ENCODE results near the gene BMP6. TPM values are rescaled to one million over a fixed set of nuclear protein-coding genes. Genes with fewer than 3 reads are reported as not detected.

BMP6 gene
- total and polyA plus RNA-seq, 2 of the 8 experiments (the other 6 are each of a cell fraction or from before 2014, with no cell fraction given) = 2.0 to 2.1 TPM

GRCh38 chr6:7901780-7902179 is 175.9 kb downstream of the BMP6 start:
- 96% methylated on average over 4 of the region's 4 CpGs; no CpG with 5 or more reads in 1 of the 2 experiments for WGBS, 2 experiments (ENCODE audit: extremely low coverage in 1 of 2, insufficient coverage in 1 of 2, insufficient read length in 1 of 2, insufficient replicate concordance in 2 of 2, low coverage in 1 of 2, low lambda C conversion rate in 2 of 2, missing lambda C conversion rate in 1 of 2)
- H3K23ac ChIP-seq (ENCODE audit: insufficient read length) = no peak overlapping the region
- no peak overlapping the region; the same call in 1 of the 2 replicates for H2BK5ac ChIP-seq (ENCODE audit: low read depth, low read length)
- H3K9ac ChIP-seq (replicated peaks in 1 of 4; ENCODE audit: extremely low read depth in 1 of 4, low read depth in 3 of 4, low read length in 3 of 4) = no peak overlapping the region
- peaks cover 23 to 70% (median 61%) of the 10 kb centered on the region in 4 experiments for H3K36me3 ChIP-seq (ENCODE audit: control insufficient read depth in 2 of 4, insufficient read depth in 4 of 4, low read length in 3 of 4)
- ChIA-PET POLR2A (ENCODE audit: partially characterized antibody) (no interaction called here), CTCF (ENCODE audit: partially characterized antibody) (interaction anchor here (1.2 kb wide), 1 partner anchor 13 kb away, joined by 4 read pairs; no protein-coding TSS in a partner anchor)
- FAIRE-seq (no peak), DNase-seq (ENCODE audit: low read depth in 1 of 2, low spot score in 2 of 2) (no peak)
- no peak overlapping the region for H3K14ac ChIP-seq (ENCODE audit: insufficient read length)
- no peaks in the 10 kb centered on the region for H3K27me3 ChIP-seq (replicated peaks in 1 of 4; ENCODE audit: control insufficient read depth in 3 of 4, extremely low read depth in 1 of 4, insufficient read depth in 3 of 4, low read length in 3 of 4)
- H3K9me3 ChIP-seq (ENCODE audit: insufficient read depth in 2 of 2, low read depth in 1 of 2, low read length in 1 of 2) = no peaks in the 10 kb centered on the region
- TF ChIP-seq TAF1 (IDR thresholded peaks at IDR 0.05; ENCODE audit: low read depth, low read length) = no peak
- no peak for TF ChIP-seq EZH2 (IDR thresholded peaks at IDR 0.05; ENCODE audit: low read depth, low read length, severe bottlenecking)
- no peak overlapping the region for H3K27ac ChIP-seq (ENCODE audit: low read depth, low read length)
- no peaks in the 10 kb centered on the region for H3K4me1 ChIP-seq (replicated peaks in 1 of 4; ENCODE audit: control insufficient read depth in 3 of 4, insufficient read depth in 4 of 4, low read length in 3 of 4)
- H2BK120ac ChIP-seq (replicated peaks; ENCODE audit: low read depth, low read length) = no peak overlapping the region
- peaks cover 2 to 17% of the 10 kb centered on the region in 2 experiments; a peak in 3 of 4 replicates for H3K79me2 ChIP-seq (ENCODE audit: control insufficient read depth in 1 of 2, insufficient read depth in 2 of 2, low read length in 2 of 2)
- no peaks in the 10 kb centered on the region for H3K23me2 ChIP-seq (ENCODE audit: low read depth, low read length)
- no peak overlapping the region for H4K8ac ChIP-seq (ENCODE audit: extremely low read depth, insufficient read depth, low read length)
- H2AK5ac ChIP-seq (ENCODE audit: low read depth, low read length) = no peak overlapping the region
- H4K20me1 ChIP-seq (replicated peaks in 1 of 2; ENCODE audit: control insufficient read depth in 1 of 2, insufficient read depth in 2 of 2, low read length in 2 of 2) = peaks cover 8 to 11% of the 10 kb centered on the region in 2 experiments
- H4K5ac ChIP-seq (ENCODE audit: insufficient read length, low read depth, low read length) = no peak overlapping the region
- H4K91ac ChIP-seq (replicated peaks; ENCODE audit: insufficient read length, low read length) = no peak overlapping the region
- H3K79me1 ChIP-seq (ENCODE audit: low read depth, low read length) = peaks cover 4% of the 10 kb centered on the region
- H3K4ac ChIP-seq (replicated peaks; ENCODE audit: insufficient read length, low read depth, low read length) = no peak overlapping the region
- no peak overlapping the region for H2BK15ac ChIP-seq (ENCODE audit: low read length)
- no peak overlapping the region for H2BK12ac ChIP-seq (ENCODE audit: low read depth, low read length)
- H2BK20ac ChIP-seq (ENCODE audit: low read length) = no peak overlapping the region
- H3K18ac ChIP-seq (ENCODE audit: extremely low read depth, low read length) = no peak overlapping the region
- no peak overlapping the region for H2AFZ ChIP-seq (ENCODE audit: low read length)
- no peak overlapping the region for H3K4me3 ChIP-seq (ENCODE audit: extremely low read depth in 1 of 4, insufficient read depth in 2 of 4, low read depth in 3 of 4, low read length in 4 of 4)
- no peak overlapping the region for H3K4me2 ChIP-seq (ENCODE audit: insufficient read depth in 1 of 2, low read depth in 2 of 2, low read length in 2 of 2)
- H3K56ac ChIP-seq (replicated peaks; ENCODE audit: insufficient read length, low read depth, low read length) = no peak overlapping the region

All from H1 (cell line).